ENCODE measurements around the gene FAM89B. TPM values are rescaled to one million over a fixed set of nuclear protein-coding genes. Genes with fewer than 3 reads are reported as not detected.
A peak's percentile ranks its signal among the peaks of the same experiment; 100 is the strongest.

FAM89B gene
- total RNA-seq, 4 donors from 2014 or later: 30.8 to 44.6 (median 32.4) TPM

- TF ChIP-seq, protein P1, sequence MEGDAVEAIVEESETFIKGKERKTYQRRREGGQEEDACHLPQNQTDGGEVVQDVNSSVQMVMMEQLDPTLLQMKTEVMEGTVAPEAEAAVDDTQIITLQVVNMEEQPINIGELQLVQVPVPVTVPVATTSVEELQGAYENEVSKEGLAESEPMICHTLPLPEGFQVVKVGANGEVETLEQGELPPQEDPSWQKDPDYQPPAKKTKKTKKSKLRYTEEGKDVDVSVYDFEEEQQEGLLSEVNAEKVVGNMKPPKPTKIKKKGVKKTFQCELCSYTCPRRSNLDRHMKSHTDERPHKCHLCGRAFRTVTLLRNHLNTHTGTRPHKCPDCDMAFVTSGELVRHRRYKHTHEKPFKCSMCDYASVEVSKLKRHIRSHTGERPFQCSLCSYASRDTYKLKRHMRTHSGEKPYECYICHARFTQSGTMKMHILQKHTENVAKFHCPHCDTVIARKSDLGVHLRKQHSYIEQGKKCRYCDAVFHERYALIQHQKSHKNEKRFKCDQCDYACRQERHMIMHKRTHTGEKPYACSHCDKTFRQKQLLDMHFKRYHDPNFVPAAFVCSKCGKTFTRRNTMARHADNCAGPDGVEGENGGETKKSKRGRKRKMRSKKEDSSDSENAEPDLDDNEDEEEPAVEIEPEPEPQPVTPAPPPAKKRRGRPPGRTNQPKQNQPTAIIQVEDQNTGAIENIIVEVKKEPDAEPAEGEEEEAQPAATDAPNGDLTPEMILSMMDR (IDR thresholded peaks at IDR 0.05): no peak
- no peak for TF ChIP-seq POLR2A (IDR thresholded peaks at IDR 0.05)
- no peak for DNase-seq
- Histone ChIP-seq H3K27me3 (no peaks in the 10 kb centered on the region), H3K36me3 (peaks cover 0 to 30% (median 0%) of the 10 kb centered on the region in 3 donors), H3K27ac (peak overlapping the region in 1 of 4 donors; percentile 95), H3K4me3 (no peak overlapping the region), H3K9me3 (no peaks in the 10 kb centered on the region), H3K4me1 (peaks cover 6 to 52% (median 18%) of the 10 kb centered on the region in 4 donors)
Measured at GRCh38 chr11:65579291-65579690, 7.0 kb downstream of the FAM89B start.

DNA sequence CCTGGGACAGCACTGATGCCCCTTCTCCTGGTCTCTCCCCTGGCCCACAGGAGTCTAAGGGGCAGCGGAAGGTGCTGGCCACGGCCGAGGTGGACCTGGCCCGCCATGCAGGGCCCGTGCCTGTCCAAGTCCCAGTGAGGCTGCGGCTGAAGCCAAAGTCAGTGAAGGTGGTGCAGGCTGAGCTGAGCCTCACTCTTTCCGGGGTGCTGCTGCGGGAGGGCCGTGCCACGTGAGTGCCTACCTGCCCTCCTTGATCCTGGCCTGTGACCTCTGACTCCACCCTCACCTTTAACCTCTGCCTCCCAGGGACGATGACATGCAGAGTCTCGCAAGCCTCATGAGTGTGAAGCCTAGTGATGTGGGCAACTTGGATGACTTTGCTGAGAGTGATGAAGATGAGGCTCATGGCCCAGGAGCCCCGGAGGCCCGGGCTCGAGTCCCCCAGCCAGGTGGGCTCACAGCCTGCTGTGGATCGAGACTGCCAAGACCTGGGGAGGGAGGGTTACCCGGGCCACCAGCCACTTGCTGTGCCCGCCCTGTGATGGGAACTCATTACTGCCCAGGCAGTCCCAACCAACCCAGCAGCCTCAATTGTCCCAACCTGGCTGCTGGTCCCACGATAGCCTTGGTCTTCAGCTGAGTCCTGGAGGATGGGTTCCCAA, 7.8 kb downstream of the FAM89B start:
- DNase-seq: no peak
- Histone ChIP-seq H3K4me1 (peaks cover 6 to 44% (median 15%) of the 10 kb centered on the region in 4 donors), H3K27me3 (no peaks in the 10 kb centered on the region), H3K9me3 (no peaks in the 10 kb centered on the region), H3K4me3 (no peak overlapping the region), H3K27ac (peak overlapping the region in 1 of 4 donors; percentile 12), H3K36me3 (peaks cover 0 to 33% (median 0%) of the 10 kb centered on the region in 3 donors)
- no peak for TF ChIP-seq POLR2A (IDR thresholded peaks at IDR 0.05)
- TF ChIP-seq, protein P1 (IDR thresholded peaks at IDR 0.05): no peak

GRCh38 chr11:65580756-65581155, 8.4 kb downstream of the FAM89B start:
- no peak overlapping the region for H3K4me3 ChIP-seq
- DNase-seq: no peak
- H3K9me3 ChIP-seq: no peaks in the 10 kb centered on the region
- H3K4me1 ChIP-seq: peaks cover 6 to 39% (median 14%) of the 10 kb centered on the region in 4 donors
- H3K36me3 ChIP-seq: peaks cover 0 to 37% (median 0%) of the 10 kb centered on the region in 3 donors
- no peak for TF ChIP-seq POLR2A (IDR thresholded peaks at IDR 0.05)
- TF ChIP-seq, protein P1 (IDR thresholded peaks at IDR 0.05): no peak
- H3K27me3 ChIP-seq: no peaks in the 10 kb centered on the region
- H3K27ac ChIP-seq: peak overlapping the region in 1 of 4 donors; percentile 12

DNA sequence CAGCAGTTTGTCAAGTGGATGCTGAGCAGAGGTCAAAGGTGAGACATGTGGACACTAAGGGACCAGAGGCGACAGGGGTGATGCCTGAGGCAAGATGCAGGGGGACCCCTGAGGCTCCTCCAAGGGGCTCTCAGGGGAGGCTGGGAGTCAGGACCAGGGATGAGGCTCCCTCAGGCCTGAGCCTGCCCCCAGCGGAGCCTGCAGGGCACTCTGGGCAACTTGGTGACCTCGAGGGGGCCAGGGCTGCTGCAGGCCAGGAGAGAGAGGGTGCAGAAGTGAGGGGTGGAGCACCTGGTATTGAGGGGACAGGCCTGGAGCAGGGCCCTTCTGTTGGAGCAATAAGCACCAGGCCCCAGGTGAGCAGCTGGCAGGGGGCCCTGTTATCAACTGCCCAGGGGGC, 9.6 kb downstream of the FAM89B start:
- no peaks in the 10 kb centered on the region for H3K9me3 ChIP-seq
- no peaks in the 10 kb centered on the region for H3K27me3 ChIP-seq
- no peak for DNase-seq
- peaks cover 3 to 38% (median 15%) of the 10 kb centered on the region in 4 donors for H3K4me1 ChIP-seq
- H3K36me3 ChIP-seq: peaks cover 0 to 42% (median 0%) of the 10 kb centered on the region in 3 donors
- H3K4me3 ChIP-seq: no peak overlapping the region
- H3K27ac ChIP-seq: no peak overlapping the region
- TF ChIP-seq, protein P1 (IDR thresholded peaks at IDR 0.05): no peak
- no peak for TF ChIP-seq POLR2A (IDR thresholded peaks at IDR 0.05)

GRCh38 chr11:65583589-65583988, 11.3 kb downstream of the FAM89B start:
- H3K4me1 ChIP-seq: peaks cover 0 to 34% (median 18%) of the 10 kb centered on the region in 4 donors
- peaks cover 0 to 42% (median 0%) of the 10 kb centered on the region in 3 donors for H3K36me3 ChIP-seq
- H3K27ac ChIP-seq: no peak overlapping the region

DNA sequence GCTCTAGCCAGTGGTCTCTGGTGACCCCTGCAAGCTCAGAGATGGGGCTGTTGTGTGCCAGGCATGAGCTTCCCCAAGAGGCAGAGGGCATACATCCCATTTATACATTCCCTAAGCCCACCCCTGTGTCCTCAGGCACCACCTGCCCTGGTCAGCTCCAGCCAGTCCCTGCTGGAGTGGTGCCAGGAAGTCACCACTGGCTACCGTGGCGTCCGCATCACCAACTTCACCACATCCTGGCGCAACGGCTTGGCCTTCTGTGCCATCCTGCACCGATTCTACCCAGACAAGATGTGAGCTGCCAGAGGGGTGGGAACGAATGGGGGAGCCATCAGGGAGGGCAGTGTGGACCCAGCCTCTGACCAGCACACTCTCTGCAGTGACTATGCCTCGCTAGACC, 11.8 kb downstream of the FAM89B start:
- H3K4me1 ChIP-seq: peaks cover 0 to 32% (median 20%) of the 10 kb centered on the region in 4 donors
- TF ChIP-seq POLR2A (IDR thresholded peaks at IDR 0.05): no peak
- TF ChIP-seq, protein P1 (IDR thresholded peaks at IDR 0.05): no peak
- no peaks in the 10 kb centered on the region for H3K9me3 ChIP-seq
- no peak for DNase-seq
- no peak overlapping the region for H3K4me3 ChIP-seq
- H3K27ac ChIP-seq: no peak overlapping the region
- H3K36me3 ChIP-seq: peaks cover 0 to 42% (median 0%) of the 10 kb centered on the region in 3 donors
- H3K27me3 ChIP-seq: no peaks in the 10 kb centered on the region

More at GRCh38 chr11:65583589-65583988, 11.3 kb downstream of the FAM89B start:
- Histone ChIP-seq H3K4me3 (no peak overlapping the region), H3K27me3 (no peaks in the 10 kb centered on the region), H3K9me3 (no peaks in the 10 kb centered on the region)
- no peak for TF ChIP-seq POLR2A (IDR thresholded peaks at IDR 0.05)
- no peak for DNase-seq
